Stimulated activated naive B cell treated with anti-CD40 and anti-IgM and Interleukin-4, amounts not matched to agents 10 μg/mL and 1 μg/mL and 100 μg/mL, for 72 hours (primary cell): Measurements from ENCODE around the gene SOCS2.
"Not testable (repeated sequence)": the region's sequence is repeated elsewhere in the genome, so short reads cannot be mapped to it uniquely, and the experiment has no call there.

ENCODE experiments used
- ATAC-seq, 2 donors: fragments of 150-1000 bp; cut with Tn5 transposase; replicated peaks; 2 replicates each; pipeline ENCODE4 v1.10.0; 2021; ENCODE audit warnings: moderate library complexity in 1 of 2
- DNase-seq: peaks from one replicate; pipeline ENCODE4 v3.0.0; 2021
- H3K27ac Mint-ChIP-seq: one replicate; pipeline ENCODE4 v1.8.0; 2022; ENCODE audit warnings: mild to moderate bottlenecking, mixed read lengths
- H3K27me3 Mint-ChIP-seq, 2 donors: one replicate each; pipeline ENCODE4 v1.8.0; 2022; ENCODE audit warnings: mixed read lengths in 2 of 2
- H3K36me3 Mint-ChIP-seq, 2 donors: one replicate each; pipeline ENCODE4 v1.8.0; 2022; ENCODE audit warnings: mixed read lengths in 2 of 2, mild to moderate bottlenecking in 1 of 2
- H3K4me1 Mint-ChIP-seq, 2 donors: one replicate each; pipeline ENCODE4 v1.8.0; 2022; ENCODE audit warnings: mixed read lengths in 2 of 2, mild to moderate bottlenecking in 1 of 2
- H3K4me3 Mint-ChIP-seq, 2 donors: one replicate each; pipeline ENCODE4 v1.8.0; 2022; ENCODE audit warnings: mild to moderate bottlenecking in 2 of 2, mixed read lengths in 2 of 2, moderate library complexity in 1 of 2
- H3K9me3 Mint-ChIP-seq, 2 donors: one replicate each; pipeline ENCODE4 v1.8.0; 2022; ENCODE audit warnings: mixed read lengths in 2 of 2, mild to moderate bottlenecking in 1 of 2

SOCS2 gene

GRCh38 chr12:93618891-93619410 lies 46.5 kb downstream of the SOCS2 start:
- Mint-ChIP-seq H3K4me3 (no peak overlapping the region), H3K27ac (peak overlapping the region; percentile 26), H3K4me1 (peaks cover 8 to 9% of the 10 kb centered on the region in 2 donors), H3K36me3 (peaks cover 0 to 5% of the 10 kb centered on the region in 2 donors), H3K27me3 (peaks cover 0 to 6% of the 10 kb centered on the region in 2 donors), H3K9me3 (peaks cover 4 to 10% of the 10 kb centered on the region in 2 donors)
- DNase-seq (no peak), ATAC-seq (no peak)

- Mint-ChIP-seq H3K9me3 (peaks cover 4 to 10% of the 10 kb centered on the region in 2 donors), H3K27ac (no peak overlapping the region), H3K36me3 (peaks cover 0 to 5% of the 10 kb centered on the region in 2 donors), H3K4me3 (no peak overlapping the region), H3K4me1 (peaks cover 12 to 16% of the 10 kb centered on the region in 2 donors), H3K27me3 (peaks cover 0 to 6% of the 10 kb centered on the region in 2 donors)
- ATAC-seq, result no peak
- DNase-seq, result no peak
Observed at GRCh38 chr12:93621986-93622385, 49.5 kb downstream of the SOCS2 start.

GRCh38 chr12:93622485-93622884 lies 50.0 kb downstream of the SOCS2 start:
- ATAC-seq (no peak), DNase-seq (no peak)
- peaks cover 4 to 10% of the 10 kb centered on the region in 2 donors for H3K9me3 Mint-ChIP-seq
- peaks cover 12 to 16% of the 10 kb centered on the region in 2 donors for H3K4me1 Mint-ChIP-seq
- H3K27ac Mint-ChIP-seq, result peak overlapping the region; percentile 37
- H3K4me3 Mint-ChIP-seq, result no peak overlapping the region
- H3K36me3 Mint-ChIP-seq, result peaks cover 0 to 5% of the 10 kb centered on the region in 2 donors
- H3K27me3 Mint-ChIP-seq, result peaks cover 0 to 6% of the 10 kb centered on the region in 2 donors

DNA sequence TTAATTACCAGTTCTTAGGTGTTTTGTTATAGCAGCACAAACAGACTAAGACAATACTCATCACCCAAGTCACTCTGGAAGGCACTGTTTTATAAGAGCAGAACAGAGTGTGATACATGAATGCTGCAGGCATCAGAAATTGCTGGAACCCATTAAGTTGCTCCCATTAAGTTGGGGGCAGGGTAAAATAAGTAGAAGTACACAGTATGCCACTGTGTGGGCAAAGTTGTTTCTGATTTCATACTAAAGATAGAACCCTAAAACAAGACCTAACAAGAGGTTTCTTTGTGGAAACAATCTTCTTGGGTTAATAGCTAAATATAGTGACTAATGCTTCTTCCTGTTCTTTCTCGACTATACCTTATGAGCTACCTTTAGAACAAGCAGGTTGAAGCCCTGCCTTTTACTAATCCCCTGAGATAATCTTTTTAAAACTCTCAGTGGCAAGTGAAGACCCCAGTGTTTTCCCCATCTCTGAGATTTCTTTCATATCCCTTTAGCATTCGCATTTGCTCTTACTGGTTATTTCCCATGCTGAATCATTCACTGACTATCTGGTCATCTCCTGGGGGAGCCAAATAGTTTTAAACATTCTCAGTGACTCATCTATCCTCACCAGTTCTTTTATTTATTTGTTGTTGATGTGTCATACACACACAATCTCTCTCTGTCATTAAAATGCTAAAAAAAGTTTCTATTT lies 52.3 kb downstream of the SOCS2 start:
- Mint-ChIP-seq H3K36me3 (no peaks in the 10 kb centered on the region), H3K4me3 (no peak overlapping the region), H3K9me3 (peaks cover 0 to 1% of the 10 kb centered on the region in 2 donors), H3K27ac (peak overlapping the region; percentile 49), H3K27me3 (no peaks in the 10 kb centered on the region), H3K4me1 (peaks cover 10 to 16% of the 10 kb centered on the region in 2 donors)
- DNase-seq, result peak; percentile 28
- ATAC-seq, result peak; percentile 92 to 94

DNA sequence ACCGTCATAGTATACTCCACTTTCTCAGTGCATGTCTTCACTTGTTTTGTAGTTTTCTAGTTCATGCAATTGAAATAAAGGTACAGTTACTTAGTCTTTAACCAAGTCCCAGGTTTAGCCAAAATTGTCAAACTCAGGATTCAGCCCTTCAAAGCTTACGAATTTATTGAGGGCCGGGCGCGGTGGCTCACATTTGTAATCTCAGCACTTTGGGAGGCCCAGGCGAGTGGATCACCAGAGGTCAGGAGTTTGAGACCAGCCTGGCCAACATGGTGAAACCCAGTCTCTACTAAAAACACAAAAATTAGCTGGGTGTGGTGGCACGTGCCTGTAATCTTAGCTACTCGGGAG lies 52.8 kb downstream of the SOCS2 start:
- not testable (repeated sequence) for H3K27me3 Mint-ChIP-seq, H3K4me3 Mint-ChIP-seq, ATAC-seq, H3K36me3 Mint-ChIP-seq, H3K27ac Mint-ChIP-seq, DNase-seq, H3K9me3 Mint-ChIP-seq
- peaks cover 10 to 16% of the 10 kb centered on the region in 2 donors for H3K4me1 Mint-ChIP-seq

DNA sequence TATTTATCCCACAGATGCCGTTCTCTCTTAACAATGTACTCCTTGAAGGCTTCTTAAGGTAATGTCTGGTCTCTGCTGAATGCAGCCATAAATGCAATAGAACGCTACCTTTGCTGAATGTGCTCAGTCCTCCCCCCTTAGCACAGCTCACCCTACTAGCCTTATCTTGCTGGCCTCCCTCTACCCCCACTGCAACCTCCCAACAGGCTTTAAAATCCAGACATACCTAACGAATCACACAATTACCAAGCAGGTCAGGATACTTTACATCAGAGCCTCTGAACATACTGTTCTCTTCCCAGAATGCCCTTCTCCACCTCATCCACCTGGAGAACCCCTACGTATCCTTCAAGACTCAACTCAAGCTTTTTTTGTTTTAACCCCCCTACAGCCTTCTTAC lies 53.7 kb downstream of the SOCS2 start:
- Mint-ChIP-seq H3K27me3 (no peaks in the 10 kb centered on the region), H3K4me3 (no peak overlapping the region), H3K27ac (no peak overlapping the region), H3K9me3 (peaks cover 0 to 1% of the 10 kb centered on the region in 2 donors), H3K4me1 (peaks cover 8 to 11% of the 10 kb centered on the region in 2 donors), H3K36me3 (no peaks in the 10 kb centered on the region)
- ATAC-seq (no peak), DNase-seq (no peak)
